Body of pancreas (tissue), 4 donors: Measurements from ENCODE around the gene SPSB1.

Source experiments
- CTCF ChIP-seq, 7 experiments: fragments of 450-650 bp in 4 of 7; fragments of 200-600 bp in 3 of 7; sonication (generic) in 3 of 7; IDR thresholded peaks; one replicate each; pipeline ENCODE4 v1.5.1; 2016 to 2019; ENCODE audit warnings: antibody characterized with exemption in 7 of 7
- POLR2A ChIP-seq, 3 donors: fragments of 450-650 bp; IDR thresholded peaks; one replicate each; pipeline ENCODE4 v1.6.1; 2016; ENCODE audit warnings: antibody characterized with exemption in 3 of 3, mild to moderate bottlenecking in 2 of 3

GRCh38 chr1:9253004-9253403 is 39.7 kb upstream of the SPSB1 start:
- TF ChIP-seq POLR2A (IDR thresholded peaks at IDR 0.05) = no peak
- TF ChIP-seq CTCF (IDR thresholded peaks at IDR 0.05) = no peak
